Vagina (tissue), 2 donors: ENCODE results near the gene PNPLA2. TPM values are rescaled to one million over a fixed set of nuclear protein-coding genes. Genes with fewer than 3 reads are reported as not detected.
A peak's percentile ranks its signal among the peaks of the same experiment; 100 is the strongest.

Experiments
- DNase-seq, 2 donors: peaks; one replicate each; pipeline ENCODE4 v3.0.0-alpha.2; 2017; ENCODE audit errors: extremely low spot score in 2 of 2
- H3K27ac ChIP-seq: fragments of 200-600 bp; sonication (generic); one replicate; pipeline ENCODE4 v1.5.1; 2019
- H3K27me3 ChIP-seq: fragments of 200-600 bp; sonication (generic); one replicate; pipeline ENCODE4 v1.5.1; 2019
- H3K36me3 ChIP-seq, 2 donors: fragments of 200-600 bp; sonication (generic); one replicate each; pipeline ENCODE4 v1.5.1; 2017 to 2019
- H3K4me1 ChIP-seq: fragments of 200-600 bp; sonication (generic); one replicate; pipeline ENCODE4 v1.5.1; 2019
- H3K4me3 ChIP-seq, 2 donors: fragments of 200-600 bp; sonication (generic); 1 replicate in 1 of 2; 2 replicates in 1 of 2; pipeline ENCODE4 v1.5.1; 2016 to 2019
- H3K9me3 ChIP-seq: fragments of 200-600 bp; sonication (generic); one replicate; pipeline ENCODE4 v1.5.1; 2019
- POLR2A ChIP-seq, 2 donors: fragments of 450-650 bp; IDR thresholded peaks; one replicate each; pipeline ENCODE4 v1.6.1; 2017; ENCODE audit warnings: antibody characterized with exemption in 2 of 2, mild to moderate bottlenecking in 2 of 2, moderate library complexity in 2 of 2
- POLR2AphosphoS5 ChIP-seq, 2 donors: sonication (generic); formaldehyde crosslinking; IDR thresholded peaks; one replicate each; pipeline ENCODE4 v1.9.0; 2017; ENCODE audit warnings: antibody characterized with exemption in 2 of 2, mild to moderate bottlenecking in 2 of 2, low read depth in 1 of 2; ENCODE audit not compliant: insufficient read depth in 1 of 2
- intact Hi-C: fragments of 100-400 bp; cut with DNase I; formaldehyde crosslinking; loops from one replicate; pipeline ENCODE4 v1.15.1; 2023
- total RNA-seq: library from RNA; depleted of rRNA; stranded (reverse); fragments of >200 nt; gene quantifications from one replicate; pipeline ENCODE4 v1.2.3, GENCODE V29; 2016
- TF ChIP-seq, protein P1 (sequence below), 3 experiments: fragments of 450-650 bp in 2 of 3; fragments of 200-600 bp in 1 of 3; sonication (generic) in 1 of 3; IDR thresholded peaks; one replicate each; pipeline ENCODE4 v1.5.1; 2017 to 2019; ENCODE audit warnings: antibody characterized with exemption in 3 of 3, mild to moderate bottlenecking in 2 of 3, moderate library complexity in 2 of 3

The PNPLA2 gene
- total RNA-seq, 1 donor from 2014 or later = 103 TPM

DNA sequence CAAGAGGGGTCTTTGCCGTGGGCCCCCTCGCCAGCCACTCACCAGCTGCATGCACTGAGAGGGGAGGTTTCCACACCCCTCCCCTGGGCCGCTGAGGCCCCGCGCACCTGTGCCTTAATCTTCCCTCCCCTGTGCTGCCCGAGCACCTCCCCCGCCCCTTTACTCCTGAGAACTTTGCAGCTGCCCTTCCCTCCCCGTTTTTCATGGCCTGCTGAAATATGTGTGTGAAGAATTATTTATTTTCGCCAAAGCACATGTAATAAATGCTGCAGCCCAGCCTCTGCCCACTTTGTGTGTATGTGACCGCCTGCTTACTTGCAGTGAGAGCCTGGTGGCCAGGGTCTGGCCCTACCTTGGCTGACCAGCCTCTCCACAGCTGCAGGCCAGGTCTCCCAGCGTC lies 6.2 kb downstream of the PNPLA2 start:
- no peaks in the 10 kb centered on the region for H3K9me3 ChIP-seq
- DNase-seq = no peak
- peaks cover 0 to 28% of the 10 kb centered on the region in 2 donors for H3K36me3 ChIP-seq
- TF ChIP-seq, protein P1, sequence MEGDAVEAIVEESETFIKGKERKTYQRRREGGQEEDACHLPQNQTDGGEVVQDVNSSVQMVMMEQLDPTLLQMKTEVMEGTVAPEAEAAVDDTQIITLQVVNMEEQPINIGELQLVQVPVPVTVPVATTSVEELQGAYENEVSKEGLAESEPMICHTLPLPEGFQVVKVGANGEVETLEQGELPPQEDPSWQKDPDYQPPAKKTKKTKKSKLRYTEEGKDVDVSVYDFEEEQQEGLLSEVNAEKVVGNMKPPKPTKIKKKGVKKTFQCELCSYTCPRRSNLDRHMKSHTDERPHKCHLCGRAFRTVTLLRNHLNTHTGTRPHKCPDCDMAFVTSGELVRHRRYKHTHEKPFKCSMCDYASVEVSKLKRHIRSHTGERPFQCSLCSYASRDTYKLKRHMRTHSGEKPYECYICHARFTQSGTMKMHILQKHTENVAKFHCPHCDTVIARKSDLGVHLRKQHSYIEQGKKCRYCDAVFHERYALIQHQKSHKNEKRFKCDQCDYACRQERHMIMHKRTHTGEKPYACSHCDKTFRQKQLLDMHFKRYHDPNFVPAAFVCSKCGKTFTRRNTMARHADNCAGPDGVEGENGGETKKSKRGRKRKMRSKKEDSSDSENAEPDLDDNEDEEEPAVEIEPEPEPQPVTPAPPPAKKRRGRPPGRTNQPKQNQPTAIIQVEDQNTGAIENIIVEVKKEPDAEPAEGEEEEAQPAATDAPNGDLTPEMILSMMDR (IDR thresholded peaks at IDR 0.05) = no peak
- TF ChIP-seq POLR2A (IDR thresholded peaks at IDR 0.05) (no peak), POLR2AphosphoS5 (IDR thresholded peaks at IDR 0.05; ENCODE audit: insufficient read depth in 1 of 2, low read depth in 1 of 2) (no peak)
- intact Hi-C loops = no loop called here
- no peak overlapping the region for H3K27ac ChIP-seq
- no peaks in the 10 kb centered on the region for H3K27me3 ChIP-seq
- no peak overlapping the region for H3K4me3 ChIP-seq
- peaks cover 58% of the 10 kb centered on the region for H3K4me1 ChIP-seq

DNA sequence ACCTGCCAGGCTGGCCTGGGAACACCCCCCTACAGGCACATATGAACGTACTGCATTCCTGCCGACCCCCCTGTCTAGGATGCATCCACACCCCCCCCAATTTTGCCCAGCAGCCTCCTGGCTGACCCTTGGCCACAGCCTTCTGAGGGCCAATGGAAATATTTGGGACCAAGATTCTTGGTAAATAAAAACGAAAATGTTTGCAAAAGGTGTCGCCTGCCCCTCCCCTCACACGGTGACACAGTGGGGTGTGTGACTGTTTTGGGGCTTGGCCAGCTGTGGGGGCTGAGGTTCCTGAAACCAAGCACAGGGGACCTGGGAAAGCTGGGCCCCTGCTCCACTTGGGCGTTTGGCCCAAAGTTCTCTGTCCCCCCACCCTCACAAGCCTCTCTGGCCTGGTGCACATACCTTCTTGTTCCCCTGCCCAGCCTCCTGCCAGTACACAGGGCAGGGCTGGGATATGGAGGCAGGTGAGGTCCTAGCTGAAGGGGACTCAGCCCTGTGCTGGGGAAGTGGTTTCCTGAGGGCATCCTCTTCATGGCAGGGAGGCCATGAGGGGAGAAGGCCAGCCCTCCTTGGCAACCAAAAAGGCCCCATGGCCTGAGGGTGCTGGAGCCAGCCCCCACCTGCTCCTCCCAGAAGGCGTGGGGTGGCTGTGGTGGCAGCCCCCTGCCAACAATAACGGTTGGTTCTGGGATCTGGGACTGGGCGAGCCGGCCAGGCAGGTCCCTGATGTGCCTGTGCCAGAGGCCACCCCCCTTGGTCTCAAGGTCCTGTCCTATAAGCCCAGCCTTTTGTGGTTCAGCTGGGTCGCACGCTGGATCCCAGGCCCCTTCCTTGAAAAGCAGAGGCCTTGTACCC lies 6.9 kb downstream of the PNPLA2 start:
- Histone ChIP-seq H3K9me3 (no peaks in the 10 kb centered on the region), H3K27me3 (no peaks in the 10 kb centered on the region), H3K4me1 (peaks cover 59% of the 10 kb centered on the region), H3K4me3 (no peak overlapping the region), H3K36me3 (peaks cover 0 to 28% of the 10 kb centered on the region in 2 donors), H3K27ac (no peak overlapping the region)
- TF ChIP-seq POLR2A (IDR thresholded peaks at IDR 0.05) = no peak
- no peak for TF ChIP-seq POLR2AphosphoS5 (IDR thresholded peaks at IDR 0.05; ENCODE audit: insufficient read depth in 1 of 2, low read depth in 1 of 2)
- TF ChIP-seq, protein P1 (IDR thresholded peaks at IDR 0.05) = no peak
- DNase-seq = no peak
- intact Hi-C loops = no loop called here

DNA sequence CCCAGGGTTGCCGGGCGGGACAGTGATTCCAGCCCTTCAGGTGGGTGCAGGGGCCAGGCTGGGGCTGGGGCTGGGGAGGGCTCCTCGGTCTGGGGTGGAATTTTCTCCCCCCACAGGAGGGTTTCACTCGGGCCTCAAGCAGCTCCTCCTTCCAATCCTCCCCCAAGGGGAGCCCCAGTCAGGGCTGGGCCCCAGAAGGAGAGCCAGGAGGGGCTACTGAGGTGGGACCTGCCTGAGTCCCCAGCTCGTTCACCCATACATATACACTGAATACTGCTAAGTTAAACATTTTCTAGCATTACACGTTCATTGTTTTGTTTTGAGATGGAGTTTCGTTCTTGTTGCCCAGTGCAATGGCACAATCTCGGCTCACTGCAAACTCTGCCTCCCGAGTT lies 7.5 kb downstream of the PNPLA2 start:
- H3K36me3 ChIP-seq = peaks cover 0 to 28% of the 10 kb centered on the region in 2 donors
- H3K9me3 ChIP-seq = no peaks in the 10 kb centered on the region
- no peak for DNase-seq
- H3K27ac ChIP-seq = no peak overlapping the region
- TF ChIP-seq POLR2A (IDR thresholded peaks at IDR 0.05) = no peak
- TF ChIP-seq POLR2AphosphoS5 (IDR thresholded peaks at IDR 0.05; ENCODE audit: insufficient read depth in 1 of 2, low read depth in 1 of 2) = no peak
- TF ChIP-seq, protein P1 (IDR thresholded peaks at IDR 0.05) = no peak
- H3K4me1 ChIP-seq = peaks cover 59% of the 10 kb centered on the region
- H3K4me3 ChIP-seq = no peak overlapping the region
- intact Hi-C loops = no loop called here
- H3K27me3 ChIP-seq = no peaks in the 10 kb centered on the region

- TF ChIP-seq, protein P1 (IDR thresholded peaks at IDR 0.05) = no peak
- Histone ChIP-seq H3K4me3 (peak overlapping the region; percentile 33 to 36), H3K4me1 (peaks cover 59% of the 10 kb centered on the region), H3K27me3 (no peaks in the 10 kb centered on the region), H3K36me3 (peaks cover 0 to 28% of the 10 kb centered on the region in 2 donors), H3K27ac (no peak overlapping the region), H3K9me3 (no peaks in the 10 kb centered on the region)
- DNase-seq = no peak
- intact Hi-C loops = no loop called here
Measured at GRCh38 chr11:826836-827145, 8.1 kb downstream of the PNPLA2 start.

DNA sequence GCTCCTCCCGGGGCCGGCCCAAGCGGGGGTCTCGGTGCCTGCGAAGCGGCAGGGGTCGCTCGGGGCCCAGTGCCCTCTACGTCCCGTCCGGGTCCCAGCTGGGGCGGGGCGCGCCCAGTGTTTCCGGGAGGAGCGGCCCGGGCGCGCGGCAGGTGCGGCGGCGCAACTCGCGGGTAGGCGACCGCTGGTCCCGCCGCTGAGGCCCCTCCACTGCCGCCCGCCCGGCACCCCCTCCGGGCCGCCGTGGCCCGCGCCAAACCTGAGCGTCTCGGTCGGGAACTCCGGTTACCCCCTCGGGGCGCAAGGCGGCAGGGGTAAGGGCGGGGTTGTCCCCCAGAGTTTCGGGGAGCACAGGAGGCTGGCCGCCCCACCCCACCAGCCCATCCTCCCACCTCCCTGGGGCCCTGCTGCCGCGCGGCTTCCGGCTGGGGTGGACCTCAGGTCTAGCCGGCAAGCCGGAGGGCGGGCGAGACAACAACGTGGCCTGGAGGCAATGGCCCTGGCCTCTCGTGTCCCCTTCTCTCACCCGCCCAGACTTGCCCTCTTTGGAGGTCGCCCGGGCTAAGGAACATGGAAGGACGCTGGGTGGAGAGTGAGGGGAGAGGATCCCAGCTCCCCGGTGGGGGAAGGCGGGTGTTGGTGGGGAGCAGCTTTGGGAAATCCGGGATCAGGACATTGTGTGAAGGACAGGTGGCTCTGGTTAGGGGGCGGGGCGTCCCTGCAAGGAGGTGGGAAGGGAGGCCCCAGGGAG lies 8.6 kb downstream of the PNPLA2 start:
- intact Hi-C loops = no loop called here
- TF ChIP-seq POLR2A (IDR thresholded peaks at IDR 0.05) (no peak), POLR2AphosphoS5 (IDR thresholded peaks at IDR 0.05; ENCODE audit: insufficient read depth in 1 of 2, low read depth in 1 of 2) (no peak)
- TF ChIP-seq, protein P1 (IDR thresholded peaks at IDR 0.05) = no peak
- Histone ChIP-seq H3K27ac (no peak overlapping the region), H3K9me3 (no peaks in the 10 kb centered on the region), H3K4me3 (peak overlapping the region; percentile 33 to 36), H3K27me3 (no peaks in the 10 kb centered on the region), H3K4me1 (peaks cover 59% of the 10 kb centered on the region), H3K36me3 (peaks cover 0 to 27% of the 10 kb centered on the region in 2 donors)
- DNase-seq = no peak
